Natural killer cell (primary cell): Measurements from ENCODE around the gene EMILIN1. TPM values are rescaled to one million over a fixed set of nuclear protein-coding genes. Genes with fewer than 3 reads are reported as not detected.

Source experiments
- ATAC-seq, 3 donors: fragments of 150-1000 bp in 2 of 3; fragments of 200-7000 bp in 1 of 3; cut with Tn5 transposase; 1 replicate in 1 of 3; 2 replicates in 2 of 3; pipeline ENCODE4 v1.10.0; 2021; ENCODE audit warnings: mild to moderate bottlenecking in 2 of 3, moderate library complexity in 2 of 3
- DNase-seq, 2 donors: peaks; one replicate each; pipeline versions ENCODE4 v3.0.0 to v3.0.0-alpha.2; 2013 to 2021; ENCODE audit warnings: mixed read lengths in 1 of 2
- H3K27ac ChIP-seq: one replicate; pipeline ENCODE4 v1.5.1; 2013; ENCODE audit warnings: mild to moderate bottlenecking, low read length
- H3K27me3 ChIP-seq: one replicate; pipeline ENCODE4 v1.6.1; 2013; ENCODE audit warnings: low read length; ENCODE audit not compliant: control insufficient read depth, insufficient read depth
- H3K36me3 ChIP-seq: one replicate; pipeline ENCODE4 v1.6.1; 2013; ENCODE audit warnings: low read length; ENCODE audit not compliant: control insufficient read depth, insufficient read depth
- H3K4me1 ChIP-seq: one replicate; pipeline ENCODE4 v1.6.1; 2013; ENCODE audit warnings: low read length; ENCODE audit not compliant: control insufficient read depth, insufficient read depth
- H3K4me3 ChIP-seq: one replicate; pipeline ENCODE4 v1.5.1; 2013; ENCODE audit warnings: low read length
- H3K9me3 ChIP-seq: one replicate; pipeline ENCODE4 v1.6.1; 2013; ENCODE audit warnings: low read length; ENCODE audit not compliant: control insufficient read depth, insufficient read depth
- H3K27ac Mint-ChIP-seq, 2 donors: one replicate each; pipeline ENCODE4 v1.8.0; 2022; ENCODE audit warnings: mild to moderate bottlenecking in 2 of 2, mixed read lengths in 2 of 2, moderate library complexity in 1 of 2
- H3K27me3 Mint-ChIP-seq, 2 donors: one replicate each; pipeline ENCODE4 v1.8.0; 2022; ENCODE audit warnings: low read depth in 2 of 2, mixed read lengths in 2 of 2
- H3K36me3 Mint-ChIP-seq: one replicate; pipeline ENCODE4 v1.8.0; 2022; ENCODE audit warnings: mixed read lengths
- H3K4me1 Mint-ChIP-seq, 2 donors: one replicate each; pipeline ENCODE4 v1.8.0; 2022; ENCODE audit warnings: mixed read lengths in 2 of 2
- H3K4me3 Mint-ChIP-seq: one replicate; pipeline ENCODE4 v1.8.0; 2022; ENCODE audit warnings: mild to moderate bottlenecking, moderate library complexity, mixed read lengths
- H3K9me3 Mint-ChIP-seq, 2 donors: one replicate each; pipeline ENCODE4 v1.8.0; 2022; ENCODE audit warnings: mixed read lengths in 2 of 2
- CTCF ChIP-seq: fragments of 200-600 bp; IDR thresholded peaks from one replicate; pipeline ENCODE4 v1.8.0; 2022; ENCODE audit warnings: antibody characterized with exemption
- WGBS: methylation state at CpG from one replicate; pipeline ENCODE4 v1.1.7; 2013; ENCODE audit warnings: missing lambda C conversion rate; ENCODE audit not compliant: insufficient coverage; 5-methylcytosine and 5-hydroxymethylcytosine counted together
- intact Hi-C: fragments of 100-400 bp; cut with micrococcal nuclease; formaldehyde crosslinking; loops from one replicate; pipeline ENCODE4 v1.14.2; 2022
- total RNA-seq, 4 donors: library from RNA; stranded (reverse); fragments of 120-200 nt in 1 of 4; gene quantifications; one replicate each; pipeline versions ENCODE4 v1.2.3 to v1.2.4, GENCODE V29; 2013 to 2022

Gene EMILIN1
- total RNA-seq, 3 donors from 2014 or later (not counting 1 experiment from before 2014, with no cell fraction given), result 0.31 to 0.78 (median 0.41) TPM

GRCh38 chr2:27080140-27080469 is 1.7 kb downstream of the EMILIN1 start:
- Mint-ChIP-seq H3K27ac (peak overlapping the region in 1 of 2 donors; percentile 86), H3K9me3 (no peaks in the 10 kb centered on the region), H3K4me3 (peak overlapping the region; percentile 56), H3K27me3 (no peaks in the 10 kb centered on the region), H3K36me3 (no peaks in the 10 kb centered on the region), H3K4me1 (peaks cover 26 to 50% of the 10 kb centered on the region in 2 donors)
- H3K4me1 ChIP-seq, result peaks cover 41% of the 10 kb centered on the region
- WGBS, result 96% methylated on average over 7 of the region's 7 CpGs
- H3K4me3 ChIP-seq, result no peak overlapping the region
- no peak for ATAC-seq
- intact Hi-C loops, result loop anchor here (10.0 kb wide), 1 partner anchor 55 kb away; the partner anchor contains the start of genes PREB and PRR30
- H3K27ac ChIP-seq, result no peak overlapping the region
- no peaks in the 10 kb centered on the region for H3K36me3 ChIP-seq
- no peak for DNase-seq
- H3K9me3 ChIP-seq, result no peaks in the 10 kb centered on the region
- no peaks in the 10 kb centered on the region for H3K27me3 ChIP-seq
- no peak for TF ChIP-seq CTCF

DNA sequence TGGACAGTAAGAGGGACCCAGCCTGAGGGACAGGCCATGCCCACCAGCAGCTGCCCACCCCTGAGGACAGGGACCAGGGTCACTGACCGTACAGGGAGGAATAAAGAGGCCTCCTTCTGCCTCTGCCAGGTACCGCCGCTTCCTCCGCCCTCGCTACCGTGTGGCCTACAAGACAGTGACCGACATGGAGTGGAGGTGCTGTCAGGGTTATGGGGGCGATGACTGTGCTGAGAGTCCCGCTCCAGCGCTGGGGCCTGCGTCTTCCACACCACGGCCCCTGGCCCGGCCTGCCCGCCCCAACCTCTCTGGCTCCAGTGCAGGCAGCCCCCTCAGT is 2.2 kb downstream of the EMILIN1 start:
- Mint-ChIP-seq H3K36me3 (no peaks in the 10 kb centered on the region), H3K9me3 (no peaks in the 10 kb centered on the region), H3K4me1 (peaks cover 26 to 50% of the 10 kb centered on the region in 2 donors), H3K4me3 (peak overlapping the region; percentile 81), H3K27me3 (no peaks in the 10 kb centered on the region), H3K27ac (peak overlapping the region; percentile 86 to 92)
- Histone ChIP-seq H3K36me3 (no peaks in the 10 kb centered on the region), H3K4me3 (no peak overlapping the region), H3K4me1 (peaks cover 41% of the 10 kb centered on the region), H3K27ac (peak overlapping the region; percentile 62), H3K27me3 (no peaks in the 10 kb centered on the region), H3K9me3 (no peaks in the 10 kb centered on the region)
- intact Hi-C loops, result loop anchor here (10.0 kb wide), 1 partner anchor 54 kb away; the partner anchor contains the start of genes PREB and PRR30
- no peak for ATAC-seq
- no peak for TF ChIP-seq CTCF
- DNase-seq, result no peak
- 96% methylated on average over 14 of the region's 14 CpGs for WGBS

- peak overlapping the region; percentile 86 to 92 for H3K27ac Mint-ChIP-seq
- DNase-seq (no peak), ATAC-seq (no peak)
- no peaks in the 10 kb centered on the region for H3K9me3 Mint-ChIP-seq
- H3K9me3 ChIP-seq, result no peaks in the 10 kb centered on the region
- 96% methylated on average over 38 of the region's 38 CpGs for WGBS
- peaks cover 43% of the 10 kb centered on the region for H3K4me1 ChIP-seq
- no peaks in the 10 kb centered on the region for H3K36me3 Mint-ChIP-seq
- peaks cover 27 to 45% of the 10 kb centered on the region in 2 donors for H3K4me1 Mint-ChIP-seq
- H3K27me3 Mint-ChIP-seq, result no peaks in the 10 kb centered on the region
- H3K4me3 Mint-ChIP-seq, result peak overlapping the region; percentile 81
- intact Hi-C loops, result loop anchor here (1.0 to 10.0 kb wide), 2 partner anchors 11 to 53 kb away; partner anchors contain the start of genes OST4, PREB and PRR30
- no peak for TF ChIP-seq CTCF
- H3K4me3 ChIP-seq, result no peak overlapping the region
- H3K36me3 ChIP-seq, result no peaks in the 10 kb centered on the region
- H3K27me3 ChIP-seq, result no peaks in the 10 kb centered on the region
- H3K27ac ChIP-seq, result peak overlapping the region; percentile 62
Observed at GRCh38 chr2:27081984-27082772, 3.8 kb downstream of the EMILIN1 start.
